ENCODE data around the gene TBCCD1. TPM values are rescaled to one million over a fixed set of nuclear protein-coding genes. Genes with fewer than 3 reads are reported as not detected.

TBCCD1 gene
- total RNA-seq, 4 donors from 2014 or later = 8.8 to 14.2 (median 12.0) TPM

DNA sequence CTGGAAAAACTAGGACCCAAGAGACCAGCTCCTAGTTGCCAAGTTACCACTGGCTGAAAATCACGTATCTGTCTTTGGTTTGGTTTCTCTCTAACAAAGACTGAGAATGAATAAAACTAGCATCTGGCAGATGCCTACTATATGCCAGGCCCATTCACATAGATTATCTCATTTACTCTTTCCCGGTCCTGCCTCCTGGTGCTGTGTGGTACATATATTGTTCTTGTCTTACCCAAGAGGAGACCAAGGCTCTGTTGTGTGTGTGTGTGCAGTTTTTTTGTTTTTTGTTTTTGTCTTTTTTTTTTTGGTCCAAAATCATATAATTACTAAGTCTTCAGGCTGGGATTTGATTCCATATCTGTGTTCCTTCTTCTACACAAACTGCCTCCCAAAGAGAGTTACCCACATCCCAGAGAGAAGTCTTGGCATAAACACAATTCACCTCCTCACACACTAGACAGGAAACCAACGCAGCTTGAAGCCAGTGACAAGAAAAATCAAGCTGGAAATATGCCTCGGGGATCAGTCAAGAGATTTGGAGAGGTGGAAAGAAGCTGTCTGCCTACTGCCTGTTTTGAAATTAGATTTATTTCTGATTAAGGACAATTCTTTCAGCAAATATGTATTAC lies 46.6 kb upstream of the TBCCD1 start:
- no peaks in the 10 kb centered on the region for H3K36me3 ChIP-seq
- H3K4me3 ChIP-seq = no peak overlapping the region
- peaks cover 51% of the 10 kb centered on the region for H3K27me3 ChIP-seq
- 31 to 32% methylated on average over 3 to 4 of the region's 4 CpGs for WGBS, 2 donors (ENCODE audit: low coverage in 1 of 2)
- ATAC-seq = no peak
- H3K27ac ChIP-seq = no peak overlapping the region
- TF ChIP-seq POLR2AphosphoS5 (IDR thresholded peaks at IDR 0.05) (no peak), EP300 (IDR thresholded peaks at IDR 0.05) (no peak), POLR2A (IDR thresholded peaks at IDR 0.05) (no peak)
- TF ChIP-seq, protein P1, sequence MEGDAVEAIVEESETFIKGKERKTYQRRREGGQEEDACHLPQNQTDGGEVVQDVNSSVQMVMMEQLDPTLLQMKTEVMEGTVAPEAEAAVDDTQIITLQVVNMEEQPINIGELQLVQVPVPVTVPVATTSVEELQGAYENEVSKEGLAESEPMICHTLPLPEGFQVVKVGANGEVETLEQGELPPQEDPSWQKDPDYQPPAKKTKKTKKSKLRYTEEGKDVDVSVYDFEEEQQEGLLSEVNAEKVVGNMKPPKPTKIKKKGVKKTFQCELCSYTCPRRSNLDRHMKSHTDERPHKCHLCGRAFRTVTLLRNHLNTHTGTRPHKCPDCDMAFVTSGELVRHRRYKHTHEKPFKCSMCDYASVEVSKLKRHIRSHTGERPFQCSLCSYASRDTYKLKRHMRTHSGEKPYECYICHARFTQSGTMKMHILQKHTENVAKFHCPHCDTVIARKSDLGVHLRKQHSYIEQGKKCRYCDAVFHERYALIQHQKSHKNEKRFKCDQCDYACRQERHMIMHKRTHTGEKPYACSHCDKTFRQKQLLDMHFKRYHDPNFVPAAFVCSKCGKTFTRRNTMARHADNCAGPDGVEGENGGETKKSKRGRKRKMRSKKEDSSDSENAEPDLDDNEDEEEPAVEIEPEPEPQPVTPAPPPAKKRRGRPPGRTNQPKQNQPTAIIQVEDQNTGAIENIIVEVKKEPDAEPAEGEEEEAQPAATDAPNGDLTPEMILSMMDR (IDR thresholded peaks at IDR 0.05) = no peak
- peaks cover 0 to 19% (median 4%) of the 10 kb centered on the region in 3 donors for H3K4me1 ChIP-seq
- no peaks in the 10 kb centered on the region for H3K9me3 ChIP-seq

DNA sequence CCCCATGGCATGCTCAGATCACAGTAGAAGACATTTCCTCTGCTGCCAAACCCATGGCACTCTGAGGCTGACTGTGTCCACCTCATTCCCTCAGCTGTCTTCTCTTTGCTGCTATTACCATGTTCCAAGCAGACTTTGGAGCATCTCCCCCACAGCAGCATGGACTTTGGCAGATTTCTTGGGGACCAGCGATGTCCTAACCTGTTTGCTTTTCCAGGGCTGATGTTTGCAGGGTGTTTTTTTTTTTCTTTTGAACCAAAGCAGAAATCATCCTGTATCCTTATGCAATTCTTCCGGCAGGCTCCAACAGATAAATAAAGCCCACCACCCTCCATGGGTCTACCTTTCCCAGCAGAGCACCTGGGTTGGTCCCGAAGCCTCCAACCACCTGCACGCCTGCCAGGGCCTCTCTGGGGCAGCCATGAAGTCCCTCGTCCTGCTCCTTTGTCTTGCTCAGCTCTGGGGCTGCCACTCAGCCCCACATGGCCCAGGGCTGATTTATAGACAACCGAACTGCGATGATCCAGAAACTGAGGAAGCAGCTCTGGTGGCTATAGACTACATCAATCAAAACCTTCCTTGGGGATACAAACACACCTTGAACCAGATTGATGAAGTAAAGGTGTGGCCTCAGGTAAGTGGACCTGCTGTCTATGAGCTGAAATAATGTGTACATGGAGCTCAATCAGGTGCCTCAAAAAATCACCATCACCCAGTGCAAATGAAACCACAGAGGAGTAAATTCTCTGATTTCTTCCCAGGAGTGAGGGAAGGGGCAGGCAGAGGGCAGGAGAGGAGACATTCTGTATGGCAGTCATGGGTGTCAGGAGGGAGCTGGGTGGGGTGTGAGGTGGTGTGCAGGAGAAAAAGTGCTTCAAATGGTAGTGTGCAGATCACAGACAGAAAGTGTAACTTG lies 45.8 kb upstream of the TBCCD1 start, which contains the start of gene AHSG:
TSS of gene AHSG (plus strand) at position 340 of the 916 bp plus-strand sequence. CDS start at position 422, 82 bp downstream.
- H3K27ac ChIP-seq = no peak within 1 kb of the TSS
- peaks cover 43% of the 10 kb centered on the region for H3K27me3 ChIP-seq
- H3K36me3 ChIP-seq = no peaks in the 10 kb centered on the region
- no peaks in the 10 kb centered on the region for H3K9me3 ChIP-seq
- no peak for TF ChIP-seq EP300 (IDR thresholded peaks at IDR 0.05)
- TF ChIP-seq POLR2AphosphoS5 (IDR thresholded peaks at IDR 0.05) = no peak
- no peak for TF ChIP-seq POLR2A (IDR thresholded peaks at IDR 0.05)
- TF ChIP-seq, protein P1 (IDR thresholded peaks at IDR 0.05) = no peak
- WGBS, 2 donors (ENCODE audit: low coverage in 1 of 2) = 72 to 78% methylated on average over 2 to 4 of the region's 7 CpGs
- H3K4me3 ChIP-seq = no peak within 1 kb of the TSS
- ATAC-seq = no peak
- peaks cover 0 to 19% (median 4%) of the 10 kb centered on the region in 3 donors for H3K4me1 ChIP-seq

DNA sequence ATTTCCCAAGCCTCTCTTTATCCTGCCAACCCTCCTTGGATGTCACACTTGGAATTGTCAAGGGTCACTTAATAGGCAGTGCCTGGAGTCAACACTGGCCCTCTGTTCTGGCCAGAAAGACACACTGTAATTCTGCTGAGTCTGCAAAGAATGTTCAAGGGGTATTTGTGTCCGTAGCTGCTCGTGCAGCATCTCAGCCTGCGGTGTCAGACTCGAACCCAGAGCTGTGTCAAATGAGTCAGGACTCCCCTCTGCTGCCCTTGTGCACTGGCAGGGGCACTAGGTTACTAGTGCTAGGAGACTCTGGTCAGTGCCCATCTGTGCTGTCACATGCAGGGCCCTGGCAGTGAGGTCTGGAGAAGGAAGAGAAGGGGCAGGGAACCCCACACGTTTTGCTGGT lies 44.9 kb upstream of the TBCCD1 start:
- no peaks in the 10 kb centered on the region for H3K36me3 ChIP-seq
- H3K9me3 ChIP-seq = no peaks in the 10 kb centered on the region
- no peak overlapping the region for H3K27ac ChIP-seq
- TF ChIP-seq POLR2A (IDR thresholded peaks at IDR 0.05) (no peak), EP300 (IDR thresholded peaks at IDR 0.05) (no peak), POLR2AphosphoS5 (IDR thresholded peaks at IDR 0.05) (no peak)
- TF ChIP-seq, protein P1 (IDR thresholded peaks at IDR 0.05) = no peak
- peaks cover 0 to 14% (median under 1%) of the 10 kb centered on the region in 3 donors for H3K4me1 ChIP-seq
- ATAC-seq = no peak
- peaks cover 34% of the 10 kb centered on the region for H3K27me3 ChIP-seq
- 55% methylated on average over 1 of the region's 5 CpGs; no CpG with 5 or more reads in 1 of the 2 donors for WGBS, 2 donors (ENCODE audit: low coverage in 1 of 2)
- H3K4me3 ChIP-seq = no peak overlapping the region

DNA sequence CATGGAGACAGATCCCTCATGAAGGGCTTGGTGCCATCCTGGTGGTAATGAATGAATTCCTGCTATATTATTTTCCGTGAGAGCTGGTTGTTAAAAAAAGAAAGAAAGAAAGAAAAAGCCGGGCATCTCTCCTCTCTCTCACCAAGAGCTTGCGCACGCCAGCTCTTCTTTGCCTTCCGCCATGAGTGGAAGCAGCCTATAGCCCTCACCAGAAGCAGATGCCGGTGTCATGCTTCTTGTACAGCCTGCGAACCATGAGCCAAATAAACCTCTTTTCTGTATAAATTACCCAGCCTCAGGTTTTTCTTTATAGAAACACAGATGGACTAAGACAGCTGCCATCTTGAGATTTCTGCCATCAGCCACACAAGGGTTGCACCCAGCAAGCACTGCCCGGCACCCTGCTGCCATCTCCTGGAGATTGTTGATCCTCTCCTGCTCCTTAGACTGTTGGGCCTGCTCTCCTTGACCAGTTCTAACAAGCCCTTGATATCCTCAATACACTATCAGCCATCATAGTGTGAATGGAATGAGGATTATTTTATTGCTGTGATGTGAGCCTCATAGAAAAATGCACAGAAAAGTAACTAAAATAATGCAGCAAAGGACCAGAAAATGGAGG lies 42.2 kb upstream of the TBCCD1 start:
- ATAC-seq = no peak
- Histone ChIP-seq H3K36me3 (no peaks in the 10 kb centered on the region), H3K27ac (no peak overlapping the region), H3K27me3 (peaks cover 17% of the 10 kb centered on the region), H3K9me3 (no peaks in the 10 kb centered on the region), H3K4me3 (no peak overlapping the region), H3K4me1 (no peaks in the 10 kb centered on the region)
- WGBS, 2 donors (ENCODE audit: low coverage in 1 of 2) = 73 to 96% methylated on average over 3 to 5 of the region's 8 CpGs
- TF ChIP-seq POLR2AphosphoS5 (IDR thresholded peaks at IDR 0.05) = no peak
- TF ChIP-seq, protein P1 (IDR thresholded peaks at IDR 0.05) = no peak
- TF ChIP-seq EP300 (IDR thresholded peaks at IDR 0.05) = no peak
- TF ChIP-seq POLR2A (IDR thresholded peaks at IDR 0.05) = no peak
